ENCODE measurements around the gene FGF3. TPM values are rescaled to one million over a fixed set of nuclear protein-coding genes. Genes with fewer than 3 reads are reported as not detected.

The FGF3 gene
- polyA plus RNA-seq, 1 of the 3 experiments (the other 2 are of a cell fraction), result not detected

DNA sequence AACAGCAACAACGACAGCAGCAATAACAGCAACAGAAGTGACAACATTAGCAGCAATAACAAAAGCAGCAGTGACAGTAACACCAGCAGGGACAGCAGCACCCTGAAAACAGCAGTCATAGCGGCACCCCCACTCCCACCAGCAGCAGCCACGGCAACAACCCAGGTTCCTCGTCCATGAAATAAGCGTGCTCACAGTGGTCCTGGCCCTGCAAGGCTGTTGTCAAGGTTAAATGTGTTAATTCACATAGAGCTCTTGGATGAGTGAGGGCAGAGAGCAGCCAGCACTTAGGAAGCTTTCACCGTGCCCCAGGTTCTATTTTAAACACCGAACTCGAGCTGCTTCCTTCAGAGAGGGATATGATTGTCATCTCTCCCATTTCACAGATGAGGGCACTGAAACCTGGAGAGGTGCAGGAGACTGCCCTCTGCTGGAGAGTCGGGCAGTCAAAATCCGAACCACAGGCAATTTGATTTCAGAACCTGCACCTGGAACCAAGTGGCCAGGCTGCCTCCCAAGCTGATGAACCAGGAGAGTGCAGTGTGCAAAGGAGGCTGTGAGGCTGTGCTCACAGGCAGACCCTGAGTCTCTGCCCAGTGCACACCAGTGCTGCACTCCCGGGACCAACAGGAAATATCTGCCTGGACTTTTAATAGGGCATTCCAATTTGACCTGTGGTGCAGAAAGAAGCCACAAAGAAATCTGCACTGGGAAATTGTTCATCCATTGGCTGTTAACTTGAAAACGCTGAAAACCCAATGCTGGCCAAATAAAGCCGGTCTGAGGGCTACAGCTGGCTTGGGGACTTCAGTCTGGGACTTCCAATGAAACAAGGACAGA, 22.9 kb upstream of the FGF3 start (continued):
- TF ChIP-seq SMC3 (IDR thresholded peaks at IDR 0.05; ENCODE audit: low read depth, low read length) (peak; percentile 38), GATA2 (CRISPR knock-in tag; IDR thresholded peaks at IDR 0.05) (no peak)

DNA sequence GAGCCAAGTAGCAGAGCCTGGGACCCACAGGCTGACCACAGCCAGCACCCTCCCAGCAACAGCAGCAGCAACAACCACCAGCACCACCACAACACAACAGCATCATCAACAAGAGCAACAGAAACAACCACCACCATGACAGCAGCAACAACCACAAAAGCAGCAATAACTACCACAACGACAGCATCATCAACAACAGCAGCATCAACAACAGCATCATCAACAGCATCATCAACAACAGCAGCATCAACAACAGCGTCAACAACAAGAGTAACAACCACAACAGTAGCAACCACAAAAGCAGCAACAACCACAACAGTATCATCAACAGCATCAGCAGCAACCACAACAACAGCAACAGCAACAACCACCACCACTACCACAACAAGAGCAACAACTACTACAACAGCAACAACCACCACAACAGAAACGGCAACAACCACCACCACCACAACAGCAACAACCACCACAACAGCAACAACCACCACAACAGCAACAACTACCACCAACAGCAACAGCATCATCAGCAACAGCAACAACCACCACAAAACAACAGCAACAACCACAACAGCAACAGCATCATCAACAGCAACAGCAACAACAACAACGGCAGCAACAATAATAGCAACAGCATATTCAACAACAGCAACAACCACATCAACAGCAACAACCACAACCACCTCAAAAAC, 22.1 kb upstream of the FGF3 start:
- Histone ChIP-seq H2AFZ (ENCODE audit: low read depth) (no peak overlapping the region), H3K36me3 (replicated peaks in 1 of 2; ENCODE audit: control insufficient read depth in 1 of 2, insufficient read depth in 2 of 2, low read length in 1 of 2) (no peaks in the 10 kb centered on the region), H3K79me2 (ENCODE audit: insufficient read depth) (no peaks in the 10 kb centered on the region), H3K9me2 (no peaks in the 10 kb centered on the region), H3K4me1 (ENCODE audit: control insufficient read depth in 1 of 2, insufficient read depth in 2 of 2, low read depth in 1 of 2, low read length in 1 of 2) (no peaks in the 10 kb centered on the region; a peak in 1 of 4 replicates), H3K9me3 (no peaks in the 10 kb centered on the region), H3K4me3 (ENCODE audit: low read depth in 2 of 2, low read length in 1 of 2) (no peak overlapping the region), H3K4me2 (no peak overlapping the region), H4K20me1 (ENCODE audit: insufficient read depth) (no peaks in the 10 kb centered on the region), H3K9ac (no peak overlapping the region), H3K27me3 (ENCODE audit: insufficient read depth) (no peaks in the 10 kb centered on the region), H3K27ac (ENCODE audit: low read depth in 2 of 2, low read length in 1 of 2) (no peak overlapping the region), H3F3A (replicated peaks; ENCODE audit: insufficient read depth) (no peaks in the 10 kb centered on the region)
- no peak for DNase-seq
- no peak for TF ChIP-seq EP300 (IDR thresholded peaks at IDR 0.05; ENCODE audit: borderline replicate concordance in 1 of 2, low read depth in 1 of 2, low read length in 1 of 2)
- TF ChIP-seq GATA2 (CRISPR knock-in tag; IDR thresholded peaks at IDR 0.05), result no peak
- TF ChIP-seq TCF12 (IDR thresholded peaks at IDR 0.05), result no peak
- no peak for TF ChIP-seq GABPA (IDR thresholded peaks at IDR 0.05; ENCODE audit: low read depth)
- TF ChIP-seq FOSL2 (IDR thresholded peaks at IDR 0.05; ENCODE audit: borderline replicate concordance, low read depth), result no peak
- no peak for TF ChIP-seq YY1 (IDR thresholded peaks at IDR 0.05; ENCODE audit: low read depth)
- no peak for TF ChIP-seq CHD2 (IDR thresholded peaks at IDR 0.05; ENCODE audit: low read length, partially characterized antibody)
- TF ChIP-seq USF1 (IDR thresholded peaks at IDR 0.05; ENCODE audit: borderline replicate concordance, low read depth), result no peak
- TF ChIP-seq MXI1 (IDR thresholded peaks at IDR 0.05; ENCODE audit: low read depth, low read length), result no peak
- no peak for TF ChIP-seq EZH2phosphoT487 (IDR thresholded peaks at IDR 0.05; ENCODE audit: borderline replicate concordance, low read depth)
- no peak for TF ChIP-seq MEF2A (IDR thresholded peaks at IDR 0.05; ENCODE audit: borderline replicate concordance, low read depth)
- TF ChIP-seq, protein P1, sequence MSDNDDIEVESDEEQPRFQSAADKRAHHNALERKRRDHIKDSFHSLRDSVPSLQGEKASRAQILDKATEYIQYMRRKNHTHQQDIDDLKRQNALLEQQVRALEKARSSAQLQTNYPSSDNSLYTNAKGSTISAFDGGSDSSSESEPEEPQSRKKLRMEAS (IDR thresholded peaks at IDR 0.05; ENCODE audit: low read depth), result no peak
- no peak for TF ChIP-seq TAF1 (IDR thresholded peaks at IDR 0.05; ENCODE audit: borderline replicate concordance, low read depth, low read length)
- TF ChIP-seq TEAD4 (IDR thresholded peaks at IDR 0.05; ENCODE audit: borderline replicate concordance, insufficient read depth), result no peak
- no peak for TF ChIP-seq CTCF (IDR thresholded peaks at IDR 0.05)
- TF ChIP-seq FOXJ3 (CRISPR knock-in tag; IDR thresholded peaks at IDR 0.05), result no peak
- WGBS (ENCODE audit: low lambda C conversion rate), result 55% methylated on average over 4 of the region's 4 CpGs
- ChIA-PET CTCF (interaction anchor here (0.7 to 1.8 kb wide), 9 partner anchors 15 to 357 kb away, joined by 3 to 6 read pairs (median 4); no protein-coding TSS in a partner anchor), POLR2A (no interaction called here)
